Astrocyte (in vitro differentiated cells and primary cell): Measurements from ENCODE around the gene CERS3. TPM values are rescaled to one million over a fixed set of nuclear protein-coding genes. Genes with fewer than 3 reads are reported as not detected.

Experiments
- DNase-seq: peaks from one replicate; pipeline ENCODE4 v3.0.0-alpha.2; 2010; ENCODE audit warnings: low read depth
- FAIRE-seq: peaks from 2 replicates; lab custom pipeline; 2011; peaks lifted over from hg19 to GRCh38; lab: Jason Lieb, UNC
- H2AFZ ChIP-seq: 2 replicates; pipeline ENCODE4 v1.6.0; 2012; ENCODE audit warnings: low read depth, low read length, inconsistent platforms
- H3K27ac ChIP-seq: 2 replicates; pipeline ENCODE4 v1.5.1; 2011; ENCODE audit warnings: low read depth, low read length, inconsistent platforms
- H3K27me3 ChIP-seq: 2 replicates; pipeline ENCODE4 v1.6.0; 2011; ENCODE audit warnings: low read length, inconsistent platforms; ENCODE audit not compliant: insufficient read depth
- H3K36me3 ChIP-seq: 2 replicates; pipeline ENCODE4 v1.5.1; 2011; ENCODE audit warnings: low read length, inconsistent platforms; ENCODE audit not compliant: insufficient read depth
- H3K4me1 ChIP-seq: 2 replicates; pipeline ENCODE4 v1.5.1; 2011; ENCODE audit warnings: low read length, inconsistent platforms; ENCODE audit not compliant: insufficient read depth
- H3K4me2 ChIP-seq: 2 replicates; pipeline ENCODE4 v1.6.0; 2012; ENCODE audit warnings: low read length, inconsistent platforms
- H3K4me3 ChIP-seq: 2 replicates; pipeline ENCODE4 v1.5.1; 2011; ENCODE audit warnings: low read depth, mild to moderate bottlenecking, low read length, inconsistent platforms; ENCODE audit not compliant: insufficient read depth
- H3K79me2 ChIP-seq: 2 replicates; pipeline ENCODE4 v1.6.0; 2012; ENCODE audit warnings: mild to moderate bottlenecking, low read length, inconsistent platforms; ENCODE audit not compliant: insufficient read depth
- H3K9ac ChIP-seq: 2 replicates; pipeline ENCODE4 v1.6.0; 2012; ENCODE audit warnings: mild to moderate bottlenecking, low read length, inconsistent platforms
- H3K9me3 ChIP-seq: 2 replicates; pipeline ENCODE4 v1.5.1; 2012; ENCODE audit warnings: low read depth, mild to moderate bottlenecking, low read length, inconsistent platforms; ENCODE audit not compliant: insufficient read depth
- H4K20me1 ChIP-seq: 2 replicates; pipeline ENCODE4 v1.6.0; 2012; ENCODE audit warnings: low read length, inconsistent platforms; ENCODE audit not compliant: insufficient read depth
- H3K27ac Mint-ChIP-seq: one replicate; pipeline ENCODE4 v1.8.0; 2021; ENCODE audit warnings: mild to moderate bottlenecking, mixed read lengths; ENCODE audit not compliant: unreplicated experiment
- H3K27me3 Mint-ChIP-seq: one replicate; pipeline ENCODE4 v1.8.0; 2021; ENCODE audit warnings: low read depth, mixed read lengths; ENCODE audit not compliant: unreplicated experiment
- H3K36me3 Mint-ChIP-seq: one replicate; pipeline ENCODE4 v1.8.0; 2021; ENCODE audit warnings: low read depth, mixed read lengths; ENCODE audit not compliant: unreplicated experiment
- H3K4me1 Mint-ChIP-seq: one replicate; pipeline ENCODE4 v1.8.0; 2021; ENCODE audit warnings: low read depth, mixed read lengths; ENCODE audit not compliant: unreplicated experiment
- H3K4me3 Mint-ChIP-seq: one replicate; pipeline ENCODE4 v1.8.0; 2021; ENCODE audit warnings: mild to moderate bottlenecking, moderate library complexity, mixed read lengths; ENCODE audit not compliant: unreplicated experiment
- H3K9me3 Mint-ChIP-seq: one replicate; pipeline ENCODE4 v1.8.0; 2021; ENCODE audit warnings: mild to moderate bottlenecking, mixed read lengths; ENCODE audit not compliant: unreplicated experiment
- CTCF ChIP-seq: IDR thresholded peaks from 2 replicates; pipeline ENCODE4 v1.5.1; 2011; ENCODE audit warnings: low read depth, mild to moderate bottlenecking, inconsistent platforms, low read length, moderate library complexity; ENCODE audit not compliant: insufficient read depth
- EZH2 ChIP-seq: IDR thresholded peaks from 2 replicates; pipeline ENCODE4 v1.6.1; 2012; ENCODE audit warnings: mild to moderate bottlenecking, low read length, inconsistent platforms; ENCODE audit not compliant: insufficient read depth
- total RNA-seq: library from RNA; stranded (reverse); gene quantifications from 2 replicates; pipeline ENCODE4 v1.2.1, GENCODE V29; 2021

Gene CERS3
- total RNA-seq, 1 donor from 2014 or later, result not detected

GRCh38 chr15:100426937-100427336 is 101.8 kb downstream of the CERS3 start:
- H4K20me1 ChIP-seq, result no peaks in the 10 kb centered on the region
- Mint-ChIP-seq H3K4me3 (no peak overlapping the region), H3K36me3 (no peaks in the 10 kb centered on the region), H3K27ac (no peak overlapping the region), H3K4me1 (no peaks in the 10 kb centered on the region), H3K27me3 (peaks cover 3% of the 10 kb centered on the region), H3K9me3 (peaks cover 10% of the 10 kb centered on the region)
- H2AFZ ChIP-seq, result no peak overlapping the region
- H3K4me3 ChIP-seq, result no peak overlapping the region
- FAIRE-seq (no peak), DNase-seq (no peak)
- no peaks in the 10 kb centered on the region for H3K27me3 ChIP-seq
- TF ChIP-seq CTCF (no peak), EZH2 (no peak)
- H3K27ac ChIP-seq, result no peak overlapping the region
- no peaks in the 10 kb centered on the region for H3K9me3 ChIP-seq
- H3K4me1 ChIP-seq, result no peaks in the 10 kb centered on the region
- H3K36me3 ChIP-seq, result no peaks in the 10 kb centered on the region
- H3K4me2 ChIP-seq, result no peak overlapping the region
- no peak overlapping the region for H3K9ac ChIP-seq
- H3K79me2 ChIP-seq, result no peaks in the 10 kb centered on the region

GRCh38 chr15:100405179-100405578 is 123.6 kb downstream of the CERS3 start:
- Histone ChIP-seq H3K4me2 (no peak overlapping the region), H3K36me3 (no peaks in the 10 kb centered on the region), H3K27ac (no peak overlapping the region), H3K9ac (no peak overlapping the region), H3K4me1 (no peaks in the 10 kb centered on the region), H2AFZ (no peak overlapping the region), H3K4me3 (no peak overlapping the region), H3K9me3 (no peaks in the 10 kb centered on the region), H4K20me1 (no peaks in the 10 kb centered on the region), H3K27me3 (no peaks in the 10 kb centered on the region), H3K79me2 (no peaks in the 10 kb centered on the region)
- H3K9me3 Mint-ChIP-seq, result no peaks in the 10 kb centered on the region
- FAIRE-seq (no peak), DNase-seq (no peak)
- H3K4me3 Mint-ChIP-seq, result no peak overlapping the region
- TF ChIP-seq CTCF, result no peak
- no peaks in the 10 kb centered on the region for H3K36me3 Mint-ChIP-seq
- no peak overlapping the region for H3K27ac Mint-ChIP-seq
- H3K27me3 Mint-ChIP-seq, result peaks cover 2% of the 10 kb centered on the region
- H3K4me1 Mint-ChIP-seq, result no peaks in the 10 kb centered on the region

GRCh38 chr15:100400996-100401395 is 127.8 kb downstream of the CERS3 start:
- FAIRE-seq (no peak), DNase-seq (no peak)
- H3K36me3 ChIP-seq, result no peaks in the 10 kb centered on the region
- H3K4me2 ChIP-seq, result no peak overlapping the region
- no peaks in the 10 kb centered on the region for H3K79me2 ChIP-seq
- Mint-ChIP-seq H3K36me3 (no peaks in the 10 kb centered on the region), H3K27me3 (peaks cover 2% of the 10 kb centered on the region), H3K27ac (no peak overlapping the region), H3K4me3 (no peak overlapping the region), H3K9me3 (no peaks in the 10 kb centered on the region), H3K4me1 (no peaks in the 10 kb centered on the region)
- no peaks in the 10 kb centered on the region for H4K20me1 ChIP-seq
- no peak overlapping the region for H3K4me3 ChIP-seq
- H2AFZ ChIP-seq, result no peak overlapping the region
- H3K4me1 ChIP-seq, result no peaks in the 10 kb centered on the region
- H3K9me3 ChIP-seq, result no peaks in the 10 kb centered on the region
- no peak overlapping the region for H3K9ac ChIP-seq
- H3K27me3 ChIP-seq, result no peaks in the 10 kb centered on the region
- H3K27ac ChIP-seq, result no peak overlapping the region
- no peak for TF ChIP-seq EZH2
- no peak for TF ChIP-seq CTCF
